ENCODE measurements around the gene CHI3L2. TPM values are rescaled to one million over a fixed set of nuclear protein-coding genes. Genes with fewer than 3 reads are reported as not detected.
A peak's percentile ranks its signal among the peaks of the same experiment; 100 is the strongest.
"Not testable (repeated sequence)": the region's sequence is repeated elsewhere in the genome, so short reads cannot be mapped to it uniquely, and the experiment has no call there.

The CHI3L2 gene
- total RNA-seq, 1 donor from 2014 or later: 3.3 TPM

- ATAC-seq: no peak
- intact Hi-C loops (cut with DNase I): no loop called here
- no peak for DNase-seq (ENCODE audit: low spot score)
These were observed 26.7 kb upstream of the CHI3L2 start for GRCh38 chr1:111200802-111201161.

- ATAC-seq: no peak
- DNase-seq (ENCODE audit: low spot score): no peak
- intact Hi-C loops (cut with DNase I): no loop called here
These were observed 26.0 kb upstream of the CHI3L2 start for GRCh38 chr1:111201275-111202090.

- no peak for DNase-seq (ENCODE audit: low spot score)
- intact Hi-C loops (cut with DNase I): no loop called here
These were observed 25.2 kb upstream of the CHI3L2 start for GRCh38 chr1:111202366-111202706.

DNA sequence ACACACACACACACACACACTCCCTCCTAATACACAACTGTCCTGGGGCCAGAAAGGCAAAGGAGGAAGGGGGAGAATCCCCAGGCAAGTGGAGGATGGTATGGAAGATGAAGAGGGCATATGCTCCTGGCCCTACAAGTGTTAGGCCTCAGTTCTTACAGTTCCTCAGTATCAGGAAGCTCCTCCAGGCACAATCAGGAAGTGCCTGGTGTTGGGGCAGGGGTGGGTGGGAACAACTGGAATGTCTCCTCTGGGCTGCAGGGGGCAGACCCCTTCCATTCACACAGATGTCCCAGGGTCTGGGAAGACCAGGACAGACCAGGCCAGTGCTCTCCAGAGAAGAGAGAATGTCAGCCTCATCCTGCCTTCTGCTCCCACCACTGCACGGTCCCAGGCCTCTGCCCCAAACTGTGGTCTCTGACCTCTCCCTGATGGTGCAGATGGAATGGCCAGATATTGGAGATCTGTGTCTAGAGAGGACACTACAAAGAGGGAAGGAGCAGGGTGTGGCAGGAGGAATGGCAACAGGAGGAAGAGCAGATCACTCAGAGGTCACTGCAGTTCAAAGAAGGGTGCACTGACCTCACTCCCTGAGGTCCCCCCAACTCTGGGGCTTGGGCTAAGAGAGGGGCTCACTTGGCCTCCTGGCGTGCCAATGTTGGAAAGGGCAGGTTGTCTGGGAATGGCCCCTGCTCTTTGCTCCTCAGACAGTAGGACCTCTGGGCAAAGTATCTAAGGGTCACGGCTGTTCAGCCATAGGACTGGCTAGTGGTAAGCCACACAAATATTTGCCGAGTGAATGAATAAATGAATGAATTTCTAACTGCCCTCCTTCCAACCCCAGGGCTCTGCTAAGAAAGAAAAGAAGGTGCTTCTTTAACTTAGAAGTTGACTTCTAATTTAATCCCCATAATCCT, 24.5 kb upstream of the CHI3L2 start:
- ATAC-seq: no peak
- intact Hi-C loops (cut with DNase I): no loop called here
- no peak for DNase-seq (ENCODE audit: low spot score)

More at GRCh38 chr1:111202366-111202706, 25.2 kb upstream of the CHI3L2 start:
- no peak for ATAC-seq

DNA sequence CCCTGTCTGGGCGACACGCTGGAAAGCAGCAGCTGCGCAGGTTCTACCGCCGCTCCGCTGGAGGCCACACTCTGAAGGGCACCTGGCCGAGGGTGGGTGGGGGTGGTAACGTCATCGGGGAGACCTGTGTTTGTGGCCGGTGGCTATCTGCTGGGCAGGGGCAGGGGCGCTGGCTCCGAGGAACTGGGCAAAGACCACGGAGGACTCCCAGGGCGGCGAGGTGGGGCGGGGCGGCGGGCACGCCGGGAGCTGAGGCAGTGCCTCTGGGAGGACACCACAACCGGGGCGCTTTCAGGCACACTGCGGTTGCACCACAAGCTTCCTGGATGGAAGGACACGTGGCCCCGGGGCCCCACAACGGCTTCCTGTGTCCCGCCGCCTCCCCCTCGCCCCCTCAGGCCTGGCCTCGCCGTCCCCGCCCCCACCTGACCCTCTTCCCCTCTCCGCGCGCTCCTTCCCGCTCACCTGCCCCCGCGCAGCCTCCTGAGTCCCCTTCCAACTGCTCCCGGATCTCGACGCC, 23.8 kb upstream of the CHI3L2 start:
- ATAC-seq (peak; percentile 66), DNase-seq (ENCODE audit: low spot score) (peak; percentile 83)
- intact Hi-C loops (cut with DNase I): no loop called here

- intact Hi-C loops (cut with DNase I): no loop called here
- peak; percentile 72 for ATAC-seq
These were observed 23.1 kb upstream of the CHI3L2 start for GRCh38 chr1:111204201-111204982.

GRCh38 chr1:111204983-111205713, 22.4 kb upstream of the CHI3L2 start:
- DNase-seq (ENCODE audit: low spot score) (no peak), ATAC-seq (no peak)
- intact Hi-C loops (cut with DNase I): no loop called here

More at GRCh38 chr1:111204201-111204982, 23.1 kb upstream of the CHI3L2 start:
- DNase-seq (ENCODE audit: low spot score): no peak

GRCh38 chr1:111205714-111206050, 21.8 kb upstream of the CHI3L2 start:
- DNase-seq (ENCODE audit: low spot score): no peak
- intact Hi-C loops (cut with DNase I): no loop called here
- ATAC-seq: no peak

DNA sequence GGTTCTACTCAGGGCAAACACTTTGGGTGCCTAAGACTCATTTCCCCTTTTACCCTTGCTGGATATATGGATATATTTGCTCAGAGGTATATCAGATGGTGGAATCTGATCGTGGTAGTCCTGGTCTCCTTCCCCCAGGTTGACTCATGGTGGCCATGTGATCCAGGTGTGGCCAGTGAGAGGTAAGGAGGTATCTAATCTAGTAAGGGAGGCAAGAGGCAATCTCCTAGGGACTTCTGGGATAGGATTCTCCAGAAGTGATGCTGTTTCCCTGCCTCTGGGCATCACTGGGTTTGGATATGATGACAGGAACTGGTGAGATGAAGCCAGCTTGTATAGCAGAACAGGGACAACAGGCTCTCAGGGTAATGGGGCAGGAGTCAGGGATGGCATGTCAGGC, 18.6 kb upstream of the CHI3L2 start:
- intact Hi-C loops (cut with DNase I): no loop called here

DNA sequence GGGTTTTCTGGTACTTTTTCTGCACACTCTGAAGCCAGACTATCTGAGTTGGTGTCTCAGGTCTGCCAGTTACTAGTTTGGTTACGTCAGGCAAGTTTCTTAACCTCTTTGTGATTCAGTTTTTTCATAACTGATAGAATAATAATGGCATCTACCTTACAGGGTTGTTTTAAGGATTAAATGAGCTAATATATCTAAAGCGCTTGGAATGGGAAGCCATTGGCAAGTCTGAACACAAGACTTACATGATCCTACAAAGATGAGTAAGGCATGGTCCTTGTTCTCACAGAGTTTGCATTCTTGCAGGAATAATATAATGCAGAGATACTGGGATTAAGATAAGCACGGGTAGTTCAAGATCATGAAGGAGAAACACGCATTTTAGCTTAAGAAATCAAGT, 17.9 kb upstream of the CHI3L2 start:
- ATAC-seq (no peak), DNase-seq (ENCODE audit: low spot score) (no peak)
- intact Hi-C loops (cut with DNase I): no loop called here

More for the DNA sequence above, 18.6 kb upstream of the CHI3L2 start:
- DNase-seq (ENCODE audit: low spot score) (no peak), ATAC-seq (no peak)

GRCh38 chr1:111211921-111212320, 15.6 kb upstream of the CHI3L2 start:
- no peak for DNase-seq (ENCODE audit: low spot score)
- intact Hi-C loops (cut with DNase I): no loop called here
- ATAC-seq: no peak

DNA sequence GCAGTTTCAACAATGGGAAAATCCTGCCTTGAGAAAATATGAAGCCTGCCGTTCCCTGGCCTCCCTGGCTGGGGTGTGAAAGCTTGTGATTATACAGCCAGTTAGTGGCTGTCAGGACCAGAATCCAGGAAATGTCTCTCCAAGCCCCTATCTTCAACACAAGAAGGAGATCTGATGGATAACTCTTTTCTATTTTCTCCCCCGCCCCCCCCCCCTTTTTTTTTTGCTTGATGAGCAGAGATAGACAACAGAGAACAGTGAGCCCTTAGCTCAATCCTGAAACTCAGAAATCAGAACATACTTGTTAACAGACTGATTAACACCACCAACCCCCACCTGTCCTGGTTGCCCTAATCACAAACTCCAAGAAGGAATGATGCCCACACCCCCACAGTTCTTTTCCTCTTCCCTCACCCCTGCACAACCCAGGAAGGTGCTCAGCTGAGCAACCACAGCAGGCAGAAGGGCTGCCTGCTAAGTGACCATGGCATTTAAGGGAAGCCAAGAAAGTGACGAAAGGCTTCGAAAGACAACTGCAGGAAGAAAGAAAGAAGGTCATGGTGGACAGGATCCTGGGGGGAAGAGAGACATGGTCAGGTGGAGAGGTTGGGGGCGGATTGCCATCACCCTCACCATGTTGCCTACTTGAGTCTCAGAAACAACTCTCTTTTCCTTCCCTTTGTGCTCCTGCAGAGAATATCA, 14.7 kb upstream of the CHI3L2 start:
- DNase-seq (ENCODE audit: low spot score): no peak
- intact Hi-C loops (cut with DNase I): no loop called here
- ATAC-seq: no peak

GRCh38 chr1:111213412-111213811, 14.1 kb upstream of the CHI3L2 start:
- intact Hi-C loops (cut with DNase I): no loop called here
- no peak for ATAC-seq
- DNase-seq (ENCODE audit: low spot score): no peak

GRCh38 chr1:111214074-111214801, 13.3 kb upstream of the CHI3L2 start:
- ATAC-seq (no peak), DNase-seq (ENCODE audit: low spot score) (no peak)
- intact Hi-C loops (cut with DNase I): no loop called here

DNA sequence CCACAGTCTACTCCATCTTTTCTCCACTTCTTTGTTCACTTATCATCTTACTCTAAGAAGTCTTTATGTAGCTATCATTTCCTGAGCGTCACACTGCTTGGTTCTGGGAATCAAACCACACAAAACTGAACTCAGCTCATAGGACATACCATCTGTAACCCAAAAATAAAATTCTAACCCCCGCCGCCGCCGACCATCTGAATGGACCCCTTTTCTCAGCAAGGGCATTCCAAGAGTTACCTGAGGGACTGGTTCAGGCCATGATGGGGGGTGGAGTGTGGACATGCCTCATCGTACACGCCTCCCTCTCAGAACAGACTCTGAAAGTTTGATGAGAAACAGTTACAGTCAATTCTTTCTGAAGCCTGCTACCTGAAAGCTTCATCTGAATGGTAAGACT, 12.6 kb upstream of the CHI3L2 start:
- DNase-seq (ENCODE audit: low spot score): no peak
- intact Hi-C loops (cut with DNase I): no loop called here
- no peak for ATAC-seq

GRCh38 chr1:111215285-111215684, 12.2 kb upstream of the CHI3L2 start:
- intact Hi-C loops (cut with DNase I); DNase-seq (ENCODE audit: low spot score); ATAC-seq: not testable (repeated sequence)

GRCh38 chr1:111216751-111217150, 10.8 kb upstream of the CHI3L2 start:
- intact Hi-C loops (cut with DNase I): no loop called here
- no peak for DNase-seq (ENCODE audit: low spot score)
- ATAC-seq: no peak

All from sciatic nerve (tissue), 2 donors.